ENCODE data around the gene UBE2N. TPM values are rescaled to one million over a fixed set of nuclear protein-coding genes. Genes with fewer than 3 reads are reported as not detected.

Gene UBE2N
- total and polyA plus RNA-seq, 2 of the 8 experiments (the other 6 are each of a cell fraction or from before 2014, with no cell fraction given), result 108 to 225 TPM

DNA sequence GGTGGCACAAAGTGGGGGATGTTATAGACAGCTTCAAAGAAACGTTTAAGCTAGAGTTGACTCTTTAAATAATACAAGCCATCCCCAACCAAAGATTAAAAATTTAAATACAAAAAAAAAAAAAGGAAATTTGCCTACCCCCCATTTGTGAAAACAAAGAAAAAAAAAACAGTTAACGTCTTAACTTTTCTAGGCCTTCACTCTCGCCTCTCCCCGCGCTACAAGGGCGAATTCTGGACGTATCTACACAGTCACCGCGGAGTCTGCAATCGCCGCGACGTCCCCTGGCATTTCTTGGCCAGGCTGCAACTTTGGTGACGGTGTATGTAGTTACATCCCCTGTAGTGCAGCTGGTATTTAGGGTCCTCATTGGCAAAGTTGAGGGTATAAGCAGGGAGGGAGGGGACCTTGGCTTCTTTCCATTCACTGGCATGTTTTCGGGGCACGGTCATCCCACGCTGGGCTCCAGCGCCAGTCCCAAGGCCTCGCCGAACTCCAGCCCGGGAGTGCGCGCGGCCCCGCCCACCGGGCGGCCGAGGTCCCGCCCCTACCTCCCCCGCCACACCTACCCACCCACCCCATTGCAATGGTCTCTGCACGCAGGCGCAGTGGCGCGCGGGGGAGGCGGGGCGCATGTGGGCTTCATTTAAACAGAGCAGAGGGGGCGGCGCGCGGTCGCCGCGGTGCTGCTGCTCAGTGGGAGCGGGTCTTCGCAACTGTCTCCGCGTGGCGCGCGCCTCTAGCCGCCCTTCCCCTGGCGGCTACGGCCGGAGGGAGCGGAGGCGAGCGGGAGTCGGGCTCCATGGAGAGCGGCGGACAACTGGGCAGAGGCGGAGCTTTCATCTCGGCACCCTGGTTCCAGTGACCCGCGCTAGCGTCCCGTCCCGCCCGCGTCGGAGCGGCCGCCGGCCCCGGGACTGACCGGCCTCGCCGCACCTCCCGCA, 64.2 kb downstream of the UBE2N start, which contains the start of gene NUDT4 (continued):
- TF ChIP-seq KDM4A (IDR thresholded peaks at IDR 0.05; ENCODE audit: low read depth, low read length, severe bottlenecking) (peak; percentile 67), FOSL1 (IDR thresholded peaks at IDR 0.05; ENCODE audit: insufficient read depth, low read depth, low read length) (no peak), SIN3A (conservative IDR thresholded peaks at IDR 0.05 in 1 of 2, IDR thresholded peaks at IDR 0.05 in 1 of 2; ENCODE audit: low read depth in 1 of 2, low read length in 2 of 2) (peak in 1 of 2 experiments; percentile 56; a peak in 1 of 4 replicates), ATF3 (IDR thresholded peaks at IDR 0.05; ENCODE audit: insufficient read depth, low read depth, low read length) (no peak), RBBP5 (IDR thresholded peaks at IDR 0.05; ENCODE audit: borderline replicate concordance, low read depth, low read length) (0 out of 2 replicates have a peak, but pooled peaks have one; percentile 51), ASH2L (IDR thresholded peaks at IDR 0.05; ENCODE audit: low read length) (peak; percentile 22), CREB1 (IDR thresholded peaks at IDR 0.05) (no peak), SIX5 (IDR thresholded peaks at IDR 0.05; ENCODE audit: low read depth, low read length) (no peak), CHD1 (IDR thresholded peaks at IDR 0.05; ENCODE audit: low read depth, low read length) (no peak), TEAD4 (IDR thresholded peaks at IDR 0.05; ENCODE audit: low read depth, low read length) (peak; percentile 45; the same call in 1 of the 2 replicates), CBX8 (IDR thresholded peaks at IDR 0.05; ENCODE audit: borderline replicate concordance, low read depth, low read length) (no peak), E2F6 (IDR thresholded peaks at IDR 0.05) (no peak; the same call in 1 of the 2 replicates), TAF1 (IDR thresholded peaks at IDR 0.05; ENCODE audit: low read depth, low read length) (peak; percentile 79), GABPA (IDR thresholded peaks at IDR 0.05; ENCODE audit: borderline replicate concordance, insufficient read depth, low read length) (no peak), POLR2AphosphoS5 (IDR thresholded peaks at IDR 0.05; ENCODE audit: low read depth, low read length) (peak; percentile 57), SUZ12 (IDR thresholded peaks at IDR 0.05; ENCODE audit: low read length) (no peak), RNF2 (IDR thresholded peaks at IDR 0.05; ENCODE audit: borderline replicate concordance, low read depth, low read length, missing control alignments, poor library complexity, severe bottlenecking) (no peak), SP4 (IDR thresholded peaks at IDR 0.05; ENCODE audit: low read length) (no peak), NRF1 (IDR thresholded peaks at IDR 0.05; ENCODE audit: low read depth, low read length) (peak; percentile 51), POLR2A (IDR thresholded peaks at IDR 0.05; ENCODE audit: control extremely low read depth in 1 of 2, low read depth in 2 of 2, low read length in 2 of 2) (peak; percentile 42 to 83), NANOG (IDR thresholded peaks at IDR 0.05; ENCODE audit: insufficient read depth, low read depth, low read length, poor library complexity, severe bottlenecking) (peak; percentile 3), KDM5A (IDR thresholded peaks at IDR 0.05; ENCODE audit: low read length) (no peak)
